GM12865 (cell line): Measurements from ENCODE around the gene MEMO1.
A peak's percentile ranks its signal among the peaks of the same experiment; 100 is the strongest.
"Not testable (repeated sequence)": the region's sequence is repeated elsewhere in the genome, so short reads cannot be mapped to it uniquely, and the experiment has no call there.

Experiments
- DNase-seq: peaks from one replicate; pipeline ENCODE4 v3.0.0; 2010; ENCODE audit warnings: low read depth
- H3K4me3 ChIP-seq: 2 replicates; pipeline ENCODE4 v1.5.1; 2011; ENCODE audit warnings: mild to moderate bottlenecking, low read depth, low read length, control low read depth
- CTCF ChIP-seq: IDR thresholded peaks from 2 replicates; pipeline ENCODE4 v1.5.1; 2011; ENCODE audit warnings: low read length, control low read depth, low read depth, inconsistent platforms; ENCODE audit not compliant: insufficient read depth; ENCODE audit errors: missing control alignments

MEMO1 gene

GRCh38 chr2:32010670-32011484 is at the start of gene MEMO1:
MEMO1 (minus strand) TSS chr2:32011008; CDS start chr2:32010247, 761 bp downstream.
- H3K4me3 ChIP-seq: peak within 1 kb of the TSS; percentile 97
- DNase-seq: peak; percentile 98
- TF ChIP-seq CTCF: no peak

- no peak for DNase-seq
- no peak for TF ChIP-seq CTCF
- H3K4me3 ChIP-seq: no peak overlapping the region
Observed at GRCh38 chr2:32060266-32060665, 49.5 kb upstream of the MEMO1 start.

- DNase-seq: no peak
- no peak overlapping the region for H3K4me3 ChIP-seq
- TF ChIP-seq CTCF: no peak
Observed at GRCh38 chr2:32058130-32058529, 47.3 kb upstream of the MEMO1 start.

GRCh38 chr2:32054583-32054982 is 43.8 kb upstream of the MEMO1 start:
- not testable (repeated sequence) for DNase-seq, H3K4me3 ChIP-seq

- no peak overlapping the region for H3K4me3 ChIP-seq
- DNase-seq: no peak
- no peak for TF ChIP-seq CTCF
Observed at GRCh38 chr2:32051836-32052439, 41.1 kb upstream of the MEMO1 start.

GRCh38 chr2:32043561-32043960 is 32.8 kb upstream of the MEMO1 start:
- no peak for TF ChIP-seq CTCF
- H3K4me3 ChIP-seq: no peak overlapping the region
- no peak for DNase-seq

GRCh38 chr2:32039447-32040219 is 28.8 kb upstream of the MEMO1 start, which contains the start of gene DPY30:
DPY30 (minus strand) TSS chr2:32039805; CDS start chr2:32039456, 349 bp downstream.
- peak within 1 kb of the TSS; percentile 95 for H3K4me3 ChIP-seq
- peak; percentile 1 for TF ChIP-seq CTCF
- peak; percentile 97 for DNase-seq

GRCh38 chr2:32034198-32034887 is 23.5 kb upstream of the MEMO1 start:
- not testable (repeated sequence) for DNase-seq

GRCh38 chr2:32018789-32019482 is 8.1 kb upstream of the MEMO1 start:
- H3K4me3 ChIP-seq, DNase-seq: not testable (repeated sequence)

More at GRCh38 chr2:32034198-32034887, 23.5 kb upstream of the MEMO1 start:
- H3K4me3 ChIP-seq: not testable (repeated sequence)
